Fibroblast of lung (primary cell): ENCODE measurements around the gene SLC9A8.

Source experiments
- EZH2 ChIP-seq: IDR thresholded peaks from 2 replicates; pipeline ENCODE4 v1.5.1; 2012; ENCODE audit warnings: low read length, control low read depth, mild to moderate bottlenecking; ENCODE audit errors: missing control alignments
- TF ChIP-seq, protein P1 (sequence below), 2 donors: IDR thresholded peaks in 1 of 2; conservative IDR thresholded peaks in 1 of 2; 1 replicate in 1 of 2; 2 replicates in 1 of 2; pipeline ENCODE4 v1.5.1; 2011 to 2012; ENCODE audit warnings: low read length in 2 of 2, control low read depth in 1 of 2, inconsistent platforms in 1 of 2, low read depth in 1 of 2, mild to moderate bottlenecking in 1 of 2

- TF ChIP-seq, protein P1, sequence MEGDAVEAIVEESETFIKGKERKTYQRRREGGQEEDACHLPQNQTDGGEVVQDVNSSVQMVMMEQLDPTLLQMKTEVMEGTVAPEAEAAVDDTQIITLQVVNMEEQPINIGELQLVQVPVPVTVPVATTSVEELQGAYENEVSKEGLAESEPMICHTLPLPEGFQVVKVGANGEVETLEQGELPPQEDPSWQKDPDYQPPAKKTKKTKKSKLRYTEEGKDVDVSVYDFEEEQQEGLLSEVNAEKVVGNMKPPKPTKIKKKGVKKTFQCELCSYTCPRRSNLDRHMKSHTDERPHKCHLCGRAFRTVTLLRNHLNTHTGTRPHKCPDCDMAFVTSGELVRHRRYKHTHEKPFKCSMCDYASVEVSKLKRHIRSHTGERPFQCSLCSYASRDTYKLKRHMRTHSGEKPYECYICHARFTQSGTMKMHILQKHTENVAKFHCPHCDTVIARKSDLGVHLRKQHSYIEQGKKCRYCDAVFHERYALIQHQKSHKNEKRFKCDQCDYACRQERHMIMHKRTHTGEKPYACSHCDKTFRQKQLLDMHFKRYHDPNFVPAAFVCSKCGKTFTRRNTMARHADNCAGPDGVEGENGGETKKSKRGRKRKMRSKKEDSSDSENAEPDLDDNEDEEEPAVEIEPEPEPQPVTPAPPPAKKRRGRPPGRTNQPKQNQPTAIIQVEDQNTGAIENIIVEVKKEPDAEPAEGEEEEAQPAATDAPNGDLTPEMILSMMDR (conservative IDR thresholded peaks at IDR 0.05 in 1 of 2, IDR thresholded peaks at IDR 0.05 in 1 of 2; ENCODE audit: low read depth in 1 of 2, low read length in 2 of 2), result no peak
- no peak for TF ChIP-seq EZH2
These were observed 39.4 kb downstream of the SLC9A8 start for GRCh38 chr20:49851991-49852390.
